ENCODE data around the gene LGALS3BP. TPM values are rescaled to one million over a fixed set of nuclear protein-coding genes. Genes with fewer than 3 reads are reported as not detected.

Gene LGALS3BP
- total RNA-seq, 1 donor from 2014 or later: 417 TPM

GRCh38 chr17:79026376-79027273 lies 46.9 kb upstream of the LGALS3BP start:
- intact Hi-C loops (cut with DNase I): no loop called here
- Histone ChIP-seq H3K9me3 (no peaks in the 10 kb centered on the region), H3K36me3 (no peaks in the 10 kb centered on the region), H3K4me3 (peak overlapping the region; percentile 70), H3K27me3 (ENCODE audit: low read depth) (peaks cover 9% of the 10 kb centered on the region), H3K27ac (peak overlapping the region; percentile 67), H3K4me1 (peaks cover 70% of the 10 kb centered on the region)
- no peak for DNase-seq
- ATAC-seq: peak in 1 of 2 donors; percentile 11
- TF ChIP-seq CTCF (IDR thresholded peaks at IDR 0.05): no peak

GRCh38 chr17:79024901-79025737 lies 45.4 kb upstream of the LGALS3BP start:
- peak overlapping the region; percentile 70 for H3K4me3 ChIP-seq
- ATAC-seq: no peak
- no peak for TF ChIP-seq CTCF (IDR thresholded peaks at IDR 0.05)
- peak overlapping the region; percentile 74 for H3K27ac ChIP-seq
- intact Hi-C loops (cut with DNase I): no loop called here
- peaks cover 9% of the 10 kb centered on the region for H3K27me3 ChIP-seq (ENCODE audit: low read depth)
- H3K9me3 ChIP-seq: no peaks in the 10 kb centered on the region
- no peaks in the 10 kb centered on the region for H3K36me3 ChIP-seq
- peaks cover 85% of the 10 kb centered on the region for H3K4me1 ChIP-seq
- DNase-seq: no peak

- Histone ChIP-seq H3K27me3 (ENCODE audit: low read depth) (peaks cover 9% of the 10 kb centered on the region), H3K4me1 (peaks cover 90% of the 10 kb centered on the region)
- peak; percentile 69 for DNase-seq
These were observed 44.4 kb upstream of the LGALS3BP start, which contains the start of gene C1QTNF1 for GRCh38 chr17:79023886-79024771. TSS of gene C1QTNF1 (plus strand) at chr17:79024169. CDS start at chr17:79043969, 19,800 bp downstream.

GRCh38 chr17:79023180-79023705 lies 43.5 kb upstream of the LGALS3BP start:
- peaks cover 9% of the 10 kb centered on the region for H3K27me3 ChIP-seq (ENCODE audit: low read depth)
- peaks cover 88% of the 10 kb centered on the region for H3K4me1 ChIP-seq
- intact Hi-C loops (cut with DNase I): no loop called here

More at GRCh38 chr17:79023886-79024771, 44.4 kb upstream of the LGALS3BP start, which contains the start of gene C1QTNF1:
- Histone ChIP-seq H3K4me3 (peak within 1 kb of the TSS; percentile 70), H3K36me3 (no peaks in the 10 kb centered on the region), H3K9me3 (no peaks in the 10 kb centered on the region), H3K27ac (peak within 1 kb of the TSS; percentile 74)
- ATAC-seq: peak; percentile 55 to 69
- TF ChIP-seq CTCF (IDR thresholded peaks at IDR 0.05): peak; percentile 47
- intact Hi-C loops (cut with DNase I): no loop called here

More at GRCh38 chr17:79023180-79023705, 43.5 kb upstream of the LGALS3BP start:
- Histone ChIP-seq H3K9me3 (no peaks in the 10 kb centered on the region), H3K4me3 (peak overlapping the region; percentile 70), H3K36me3 (no peaks in the 10 kb centered on the region), H3K27ac (peak overlapping the region; percentile 74)
- no peak for ATAC-seq
- no peak for TF ChIP-seq CTCF (IDR thresholded peaks at IDR 0.05)
- no peak for DNase-seq

All from lower lobe of right lung (tissue), 2 donors.